Measurements from ENCODE around the gene RBM23.

GRCh38 chr14:22890416-22890815, 28.5 kb downstream of the RBM23 start:
- TF ChIP-seq SP1 (IDR thresholded peaks at IDR 0.05; ENCODE audit: low read depth, low read length) (no peak), POLR2AphosphoS5 (IDR thresholded peaks at IDR 0.05; ENCODE audit: low read depth, low read length) (no peak), BRCA1 (IDR thresholded peaks at IDR 0.05; ENCODE audit: low read depth, low read length) (no peak), CTCF (IDR thresholded peaks at IDR 0.05; ENCODE audit: control extremely low read depth in 1 of 3, insufficient read depth in 1 of 3, low read depth in 1 of 3, low read length in 3 of 3) (no peak), POLR2A (IDR thresholded peaks at IDR 0.05; ENCODE audit: control extremely low read depth in 1 of 2, low read depth in 2 of 2, low read length in 2 of 2) (no peak), RFX5 (IDR thresholded peaks at IDR 0.05; ENCODE audit: borderline replicate concordance, low read depth, low read length) (no peak), EGR1 (IDR thresholded peaks at IDR 0.05; ENCODE audit: borderline replicate concordance, low read depth, low read length) (no peak), ATF2 (IDR thresholded peaks at IDR 0.05; ENCODE audit: low read length) (no peak), CREB1 (IDR thresholded peaks at IDR 0.05) (no peak), CTBP2 (IDR thresholded peaks at IDR 0.05; ENCODE audit: borderline replicate concordance, insufficient read depth, insufficient read length, low read length) (no peak), HDAC2 (IDR thresholded peaks at IDR 0.05; ENCODE audit: borderline replicate concordance in 1 of 2, low read depth in 2 of 2, low read length in 2 of 2) (no peak), EZH2 (IDR thresholded peaks at IDR 0.05; ENCODE audit: low read depth, low read length, severe bottlenecking) (no peak), JUN (IDR thresholded peaks at IDR 0.05; ENCODE audit: low read depth, low read length) (no peak), JUND (IDR thresholded peaks at IDR 0.05; ENCODE audit: low read length) (no peak)
